ENCODE measurements around the gene ZG16. TPM values are rescaled to one million over a fixed set of nuclear protein-coding genes. Genes with fewer than 3 reads are reported as not detected.

ZG16 gene
- total RNA-seq, 1 donor, result not detected

Other genes starting within 250 kb of the ZG16 start
- gene SPN, start 115.0 kb upstream of the ZG16 start, total RNA-seq, result 29.7 TPM
- gene QPRT, start 99.1 kb upstream of the ZG16 start, total RNA-seq, result 0.21 TPM
- gene C16orf54, start 32.3 kb upstream of the ZG16 start, total RNA-seq, result 87.9 TPM
- gene KIF22, start 12.5 kb downstream of the ZG16 start, total RNA-seq, result 78.5 TPM
- gene MAZ, start 28.3 kb downstream of the ZG16 start, total RNA-seq, result 132 TPM
- 0.52 TPM for gene PRRT2, start 33.9 kb downstream of the ZG16 start, total RNA-seq
- 14.4 TPM for gene PAGR1, start 37.9 kb downstream of the ZG16 start, total RNA-seq
- 75.6 TPM for gene MVP, start 42.2 kb downstream of the ZG16 start, total RNA-seq
- gene CDIPT, start 85.0 kb downstream of the ZG16 start, total RNA-seq, result 22.1 TPM
- under 0.01 TPM for gene SEZ6L2, start 121.3 kb downstream of the ZG16 start, total RNA-seq
- gene ASPHD1, start 122.2 kb downstream of the ZG16 start, total RNA-seq, result not detected
- 21.5 TPM for gene KCTD13, start 148.0 kb downstream of the ZG16 start, total RNA-seq
- gene TMEM219, start 183.8 kb downstream of the ZG16 start, total RNA-seq, result 61.1 TPM
- gene TAOK2, start 195.6 kb downstream of the ZG16 start, total RNA-seq, result 10.5 TPM
- gene HIRIP3, start 217.4 kb downstream of the ZG16 start, total RNA-seq, result 3.9 TPM
- 32.0 TPM for gene INO80E, start 218.0 kb downstream of the ZG16 start, total RNA-seq
- gene DOC2A, start 232.8 kb downstream of the ZG16 start, total RNA-seq, result not detected
- not detected for gene C16orf92, start 244.9 kb downstream of the ZG16 start, total RNA-seq